HepG2 (cell line): Measurements from ENCODE around the gene TRIM22.

Experiments used
- CTCF ChIP-seq: sonication (generic); formaldehyde crosslinking; IDR thresholded peaks from 2 replicates; pipeline ENCODE4 v1.5.0; 2020; ENCODE audit warnings: mild to moderate bottlenecking, missing genetic modification reagents, moderate library complexity
- GZF1 ChIP-seq: sonication (generic); formaldehyde crosslinking; IDR thresholded peaks from 2 replicates; pipeline ENCODE4 v1.5.1; 2020; ENCODE audit warnings: mild to moderate bottlenecking, missing genetic modification reagents
- IRF2 ChIP-seq: IDR thresholded peaks from 2 replicates; pipeline ENCODE4 v1.6.1; 2018; ENCODE audit warnings: missing genetic modification reagents, missing compliant biosample characterization
- KAT7 ChIP-seq: IDR thresholded peaks from 2 replicates; pipeline ENCODE4 v1.6.1; 2018; ENCODE audit warnings: borderline replicate concordance, missing compliant biosample characterization
- KDM1A ChIP-seq: IDR thresholded peaks from 2 replicates; pipeline ENCODE4 v1.6.1; 2016; ENCODE audit warnings: missing compliant biosample characterization
- MED13 ChIP-seq: sonication (generic); formaldehyde crosslinking; IDR thresholded peaks from 2 replicates; pipeline ENCODE4 v1.5.0; 2020; ENCODE audit warnings: missing genetic modification reagents
- POLR2A ChIP-seq, 2 experiments: IDR thresholded peaks; 2 replicates each; pipeline ENCODE4 v1.6.1; 2011; ENCODE audit warnings: low read depth in 2 of 2, low read length in 2 of 2, mild to moderate bottlenecking in 1 of 2, moderate library complexity in 1 of 2; ENCODE audit not compliant: insufficient read depth in 1 of 2
- TAF1 ChIP-seq: sonication (generic); formaldehyde crosslinking; IDR thresholded peaks from 2 replicates; pipeline ENCODE4 v1.4.0; 2020; ENCODE audit warnings: missing genetic modification reagents
- TBX2 ChIP-seq: sonication (generic); formaldehyde crosslinking; IDR thresholded peaks from 2 replicates; pipeline ENCODE4 v1.5.0; 2020; ENCODE audit warnings: missing genetic modification reagents, mild to moderate bottlenecking, borderline replicate concordance
- TCF7L2 ChIP-seq: IDR thresholded peaks from 2 replicates; pipeline ENCODE4 v1.6.1; 2011; ENCODE audit warnings: mild to moderate bottlenecking, low read depth, low read length, moderate library complexity
- TGIF2 ChIP-seq: IDR thresholded peaks from 2 replicates; pipeline ENCODE4 v1.6.1; 2016; ENCODE audit warnings: control low read depth, missing compliant biosample characterization
- YY1 ChIP-seq: IDR thresholded peaks from 2 replicates; pipeline ENCODE4 v1.6.1; 2011; ENCODE audit warnings: low read length, low read depth, moderate library complexity, mild to moderate bottlenecking; ENCODE audit not compliant: insufficient read depth, insufficient replicate concordance
- ZZZ3 ChIP-seq: sonication (generic); formaldehyde crosslinking; IDR thresholded peaks from 2 replicates; pipeline ENCODE4 v1.4.0; 2020; ENCODE audit warnings: missing genetic modification reagents, mild to moderate bottlenecking, borderline replicate concordance

DNA sequence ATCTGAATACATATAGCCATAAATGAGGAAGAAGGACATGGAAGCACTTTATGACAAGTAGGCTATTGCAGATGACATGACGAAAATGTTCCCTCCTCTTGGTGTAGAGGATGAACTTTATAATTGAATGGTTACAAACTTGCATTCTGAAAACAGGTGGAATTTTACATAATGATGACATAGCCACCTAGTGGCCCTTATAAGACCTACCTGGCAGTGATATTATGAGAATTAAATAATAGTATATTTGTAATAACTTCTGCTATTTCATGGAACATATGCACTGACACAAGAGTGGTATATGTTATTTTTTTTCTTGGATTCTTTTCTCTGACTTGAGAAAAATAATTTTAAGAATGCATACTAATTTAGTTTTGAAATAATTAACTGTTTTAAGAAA, 22.9 kb downstream of the TRIM22 start:
- TF ChIP-seq ZZZ3 (no peak), MED13 (no peak), KDM1A (CRISPR knock-in tag) (no peak), POLR2A (IDR thresholded peaks at IDR 0.05; ENCODE audit: insufficient read depth in 1 of 2, low read depth in 2 of 2, low read length in 2 of 2) (no peak), KAT7 (CRISPR knock-in tag) (no peak), YY1 (no peak), TBX2 (CRISPR knock-in tag) (no peak), CTCF (CRISPR knock-in tag) (no peak), TGIF2 (CRISPR knock-in tag) (no peak), TCF7L2 (no peak), GZF1 (CRISPR knock-in tag) (no peak), TAF1 (CRISPR knock-in tag) (no peak), IRF2 (CRISPR knock-in tag) (no peak)
